A549 treated with AZD2906 at 1 μM for 4 hours (cell line): ENCODE data around the gene PLCL2. TPM values are rescaled to one million over a fixed set of nuclear protein-coding genes. Genes with fewer than 3 reads are reported as not detected.

Experiments used
- total RNA-seq: library from RNA; stranded (reverse); fragments of 200-300 nt; extraction: Qiagen RNA extraction; gene quantifications from 5 replicates; pipeline ENCODE4 v1.2.3, GENCODE V29; 2022

PLCL2 gene
- total RNA-seq: 3.9 to 5.5 TPM (median 4.1 TPM) in 5 replicates

GRCh38 chr3:16884748-16885592 is at the start of gene PLCL2:
Gene PLCL2 (plus strand): TSS chr3:16884955. CDS start chr3:16885040, 85 bp downstream.

